22Rv1 (cell line): Measurements from ENCODE around the gene KIF26B.

Source experiments
- H3K27ac ChIP-seq: fragments of 450-650 bp; 2 replicates; pipeline ENCODE4 v1.5.1; 2017
- ZFX ChIP-seq: fragments of 450-650 bp; IDR thresholded peaks from 2 replicates; pipeline ENCODE4 v1.6.1; 2017; ENCODE audit warnings: antibody characterized with exemption, borderline replicate concordance
- TF ChIP-seq, protein P1 (sequence below): fragments of 450-650 bp; IDR thresholded peaks from 2 replicates; pipeline ENCODE4 v1.5.1; 2017; ENCODE audit warnings: mild to moderate bottlenecking

KIF26B gene

DNA sequence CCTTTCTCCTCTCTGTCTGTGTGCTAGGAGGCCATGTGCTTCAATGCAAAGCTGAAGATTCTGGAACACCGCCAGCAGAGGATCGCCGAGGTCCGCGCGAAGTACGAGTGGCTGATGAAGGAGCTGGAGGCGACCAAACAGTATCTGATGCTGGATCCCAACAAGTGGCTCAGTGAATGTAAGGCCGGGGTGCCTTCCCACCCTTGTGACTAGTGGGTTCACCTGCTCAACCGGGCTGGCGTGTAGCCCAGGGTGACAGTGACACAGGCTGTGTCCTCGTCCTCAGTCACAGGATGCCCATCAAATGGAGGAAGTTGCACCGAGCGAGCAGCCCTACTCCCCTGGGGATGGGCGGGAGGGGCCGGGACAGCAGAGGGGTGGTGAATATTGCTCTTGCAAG is 544.1 kb downstream of the KIF26B start:
- TF ChIP-seq ZFX: no peak
- TF ChIP-seq, protein P1, sequence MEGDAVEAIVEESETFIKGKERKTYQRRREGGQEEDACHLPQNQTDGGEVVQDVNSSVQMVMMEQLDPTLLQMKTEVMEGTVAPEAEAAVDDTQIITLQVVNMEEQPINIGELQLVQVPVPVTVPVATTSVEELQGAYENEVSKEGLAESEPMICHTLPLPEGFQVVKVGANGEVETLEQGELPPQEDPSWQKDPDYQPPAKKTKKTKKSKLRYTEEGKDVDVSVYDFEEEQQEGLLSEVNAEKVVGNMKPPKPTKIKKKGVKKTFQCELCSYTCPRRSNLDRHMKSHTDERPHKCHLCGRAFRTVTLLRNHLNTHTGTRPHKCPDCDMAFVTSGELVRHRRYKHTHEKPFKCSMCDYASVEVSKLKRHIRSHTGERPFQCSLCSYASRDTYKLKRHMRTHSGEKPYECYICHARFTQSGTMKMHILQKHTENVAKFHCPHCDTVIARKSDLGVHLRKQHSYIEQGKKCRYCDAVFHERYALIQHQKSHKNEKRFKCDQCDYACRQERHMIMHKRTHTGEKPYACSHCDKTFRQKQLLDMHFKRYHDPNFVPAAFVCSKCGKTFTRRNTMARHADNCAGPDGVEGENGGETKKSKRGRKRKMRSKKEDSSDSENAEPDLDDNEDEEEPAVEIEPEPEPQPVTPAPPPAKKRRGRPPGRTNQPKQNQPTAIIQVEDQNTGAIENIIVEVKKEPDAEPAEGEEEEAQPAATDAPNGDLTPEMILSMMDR: no peak
- H3K27ac ChIP-seq: no peak overlapping the region

DNA sequence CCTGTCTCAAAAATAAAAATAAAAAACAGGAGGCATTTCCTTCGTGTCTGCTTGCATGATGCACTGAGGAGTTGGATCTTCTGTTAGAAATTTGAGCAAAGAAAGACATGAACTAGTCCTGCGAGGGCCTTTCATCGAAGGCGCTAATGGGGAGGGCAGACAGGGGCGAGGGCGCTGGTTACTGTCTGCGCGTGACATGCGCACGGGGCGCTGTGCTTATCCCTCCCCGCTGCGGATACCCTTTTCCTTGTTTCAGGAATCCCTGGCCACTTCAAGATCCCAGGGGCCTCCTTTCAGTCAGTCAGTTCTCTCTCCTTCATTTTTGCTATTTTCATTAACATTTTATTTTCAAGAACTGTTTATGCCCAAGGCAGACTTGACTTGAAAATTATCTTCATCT is 545.8 kb downstream of the KIF26B start:
- TF ChIP-seq, protein P1: no peak
- TF ChIP-seq ZFX: no peak
- no peak overlapping the region for H3K27ac ChIP-seq

DNA sequence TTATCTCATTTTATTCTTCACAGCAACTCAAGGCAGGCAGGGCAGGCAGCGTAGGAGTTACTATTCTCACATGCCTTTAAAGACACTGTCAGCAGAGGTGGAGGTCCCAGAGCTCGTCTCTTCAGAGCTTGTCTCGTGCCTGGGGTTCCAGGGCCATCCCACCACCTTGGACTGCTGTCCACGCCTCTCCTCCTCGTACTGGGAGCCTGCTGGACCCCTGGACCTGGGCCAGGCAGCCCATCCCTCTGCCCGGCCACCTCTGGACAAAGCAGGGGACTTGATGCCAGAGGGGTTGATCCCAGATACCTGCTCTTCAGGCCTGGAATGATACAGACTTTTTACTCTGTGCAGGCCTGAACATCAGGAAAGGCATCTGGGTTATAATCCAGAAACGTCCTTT is 546.8 kb downstream of the KIF26B start:
- no peak overlapping the region for H3K27ac ChIP-seq
- TF ChIP-seq, protein P1: no peak
- no peak for TF ChIP-seq ZFX

DNA sequence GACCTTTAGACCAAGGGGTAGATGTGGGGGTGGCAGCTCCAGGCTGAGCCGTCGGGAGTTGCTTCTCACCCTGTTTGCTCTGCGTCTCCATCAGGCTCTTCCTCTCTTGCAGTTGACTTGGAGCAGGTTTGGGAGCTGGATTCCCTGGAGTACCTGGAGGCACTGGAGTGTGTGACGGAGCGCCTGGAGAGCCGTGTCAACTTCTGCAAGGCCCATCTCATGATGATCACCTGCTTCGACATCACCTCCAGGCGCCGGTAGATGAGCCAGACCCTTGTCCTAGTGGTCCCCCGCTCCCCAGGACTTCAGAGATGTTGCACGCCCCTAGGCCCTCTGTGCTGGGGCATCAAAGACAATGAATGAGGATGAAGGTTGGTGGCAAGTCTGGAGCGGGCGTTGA is 547.6 kb downstream of the KIF26B start:
- TF ChIP-seq ZFX: no peak
- TF ChIP-seq, protein P1: no peak
- no peak overlapping the region for H3K27ac ChIP-seq

DNA sequence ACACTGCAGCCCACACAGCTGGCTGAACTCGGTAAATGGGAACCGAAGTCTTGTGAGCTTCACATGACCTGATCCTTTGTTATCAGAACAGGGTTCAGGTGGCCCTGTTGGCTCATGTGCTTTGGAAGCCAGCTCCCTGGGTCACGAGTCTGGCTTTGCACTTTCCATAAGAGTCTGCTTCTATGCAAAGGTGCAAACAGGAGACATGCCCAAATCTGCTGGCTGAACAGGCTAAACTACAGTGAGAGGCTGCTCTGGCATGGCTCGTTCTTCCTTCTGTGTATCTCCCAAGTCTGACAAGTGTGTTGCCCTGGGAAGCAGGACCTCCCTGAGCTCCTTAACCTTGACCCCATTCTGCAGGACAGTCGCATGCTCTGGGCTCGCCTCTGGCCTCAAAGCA is 549.6 kb downstream of the KIF26B start:
- H3K27ac ChIP-seq: no peak overlapping the region
- TF ChIP-seq ZFX: no peak
- TF ChIP-seq, protein P1: no peak

DNA sequence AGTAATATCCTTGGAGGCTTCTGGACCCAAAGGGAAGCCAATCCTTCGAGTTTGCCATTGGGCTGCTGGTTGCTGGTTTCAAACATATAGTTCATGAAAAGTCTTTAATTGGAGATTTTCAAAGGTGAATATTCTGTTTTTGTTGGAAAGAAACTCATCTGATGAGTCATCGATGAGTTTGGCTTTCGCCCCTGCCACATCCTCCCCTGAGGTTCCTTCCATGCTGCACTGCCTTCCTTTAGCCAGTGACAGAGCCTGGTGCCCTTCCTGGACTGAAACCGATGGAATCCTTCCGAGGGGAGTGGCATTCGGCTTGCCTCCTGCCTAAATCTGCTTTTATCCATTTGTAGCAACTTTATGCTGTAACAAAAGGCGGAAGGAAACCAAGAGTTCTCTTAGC is 550.0 kb downstream of the KIF26B start:
- no peak overlapping the region for H3K27ac ChIP-seq
- TF ChIP-seq, protein P1: no peak
- TF ChIP-seq ZFX: no peak

DNA sequence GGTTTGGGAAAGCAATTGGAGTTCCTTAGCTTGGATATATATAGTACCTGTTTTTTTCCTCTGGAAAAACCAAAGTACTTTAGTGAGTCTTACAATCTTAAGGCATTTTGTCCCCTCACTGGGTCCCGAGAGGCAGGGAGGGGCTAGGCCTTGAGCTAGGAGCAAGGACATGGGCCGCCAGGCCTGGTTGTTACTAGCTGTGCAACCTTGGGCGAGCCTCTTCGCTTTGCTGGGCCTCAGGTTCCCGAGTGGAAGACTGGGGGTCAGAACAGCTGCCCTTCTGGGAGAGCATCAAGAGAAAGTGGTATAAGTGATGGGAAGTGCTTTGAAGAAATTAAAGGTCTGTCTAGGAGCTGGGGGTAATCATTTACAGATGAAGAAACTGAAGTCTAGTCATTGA is 553.2 kb downstream of the KIF26B start:
- TF ChIP-seq ZFX: no peak
- TF ChIP-seq, protein P1: no peak
- no peak overlapping the region for H3K27ac ChIP-seq
